GM12878 (cell line): ENCODE measurements around the gene ACSS1. TPM values are rescaled to one million over a fixed set of nuclear protein-coding genes. Genes with fewer than 3 reads are reported as not detected.

Source experiments
- CBX5 ChIP-seq: sonication (generic); IDR thresholded peaks from 2 replicates; pipeline ENCODE4 v1.6.1; 2016; ENCODE audit warnings: low read depth, moderate library complexity, mild to moderate bottlenecking, inconsistent platforms
- E4F1 ChIP-seq: fragments of 450-650 bp; IDR thresholded peaks from 2 replicates; pipeline ENCODE4 v1.6.1; 2018; ENCODE audit warnings: borderline replicate concordance, mild to moderate bottlenecking; ENCODE audit not compliant: partially characterized antibody
- IKZF1 ChIP-seq: fragments of 450-650 bp; conservative IDR thresholded peaks from 2 replicates; pipeline ENCODE4 v1.6.1; 2017; ENCODE audit warnings: antibody characterized with exemption, mild to moderate bottlenecking
- IRF5 ChIP-seq: fragments of 450-650 bp; IDR thresholded peaks from 2 replicates; pipeline ENCODE4 v1.6.1; 2017; ENCODE audit warnings: borderline replicate concordance
- NFXL1 ChIP-seq: fragments of 450-650 bp; IDR thresholded peaks from 2 replicates; pipeline ENCODE4 v1.6.1; 2017; ENCODE audit warnings: antibody characterized with exemption, mild to moderate bottlenecking, borderline replicate concordance
- NFYB ChIP-seq: IDR thresholded peaks from 2 replicates; pipeline ENCODE4 v1.6.1; 2011; ENCODE audit warnings: low read depth, mild to moderate bottlenecking, low read length, improper control_type of control experiment, moderate library complexity; ENCODE audit not compliant: insufficient read depth
- TCF7 ChIP-seq: IDR thresholded peaks from 2 replicates; pipeline ENCODE4 v1.6.1; 2014; ENCODE audit warnings: antibody characterized with exemption, borderline replicate concordance
- polyA plus RNA-seq, 11 experiments: library from polyadenylated mRNA; depleted of rRNA in 4 of 11; unstranded in 6 of 11; stranded (reverse) in 5 of 11; fragments of >200 nt; fragmentation: Nextera tagmentation in 4 of 11; fragmentation: Illumina TruSeq in 1 of 11; extraction: Ambion mirVana in 4 of 11; extraction: Trizol in 1 of 11; gene quantifications; 1 replicate in 1 of 11; 2 replicates in 10 of 11; pipeline versions ENCODE4 v1.2.1 to v1.2.3, GENCODE V29; 2011 to 2016; ENCODE audit warnings: inconsistent platforms in 2 of 11, missing spikeins in 2 of 11, low read depth in 1 of 11
- total RNA-seq, 4 experiments: library from RNA; depleted of rRNA in 3 of 4; stranded (reverse); fragments of >200 nt in 3 of 4; fragmentation: Illumina TruSeq in 1 of 4; extraction: Trizol in 1 of 4; gene quantifications; 2 replicates each; pipeline versions ENCODE4 v1.2.1 to v1.2.3, GENCODE V29; 2013 to 2021
- TF ChIP-seq, protein P1 (sequence below): fragments of 450-650 bp; IDR thresholded peaks from 2 replicates; pipeline ENCODE4 v1.6.1; 2014; ENCODE audit warnings: mild to moderate bottlenecking
- TF ChIP-seq, protein P2 (sequence below): fragments of 450-650 bp; IDR thresholded peaks from 2 replicates; pipeline ENCODE4 v1.6.1; 2016; ENCODE audit warnings: mild to moderate bottlenecking

The ACSS1 gene
- total and polyA plus RNA-seq, 10 of the 15 experiments (the other 5 are each of a cell fraction or from before 2014, with no cell fraction given): 1.3 to 44.9 (median 31.1) TPM

GRCh38 chr20:24963672-24964505 lies 94.0 kb downstream of the ACSS1 start (continued):
- TF ChIP-seq IRF5 (no peak), IKZF1 (no peak), NFXL1 (no peak), TCF7 (no peak), CBX5 (no peak), NFYB (no peak), E4F1 (no peak)
- TF ChIP-seq, protein P1, sequence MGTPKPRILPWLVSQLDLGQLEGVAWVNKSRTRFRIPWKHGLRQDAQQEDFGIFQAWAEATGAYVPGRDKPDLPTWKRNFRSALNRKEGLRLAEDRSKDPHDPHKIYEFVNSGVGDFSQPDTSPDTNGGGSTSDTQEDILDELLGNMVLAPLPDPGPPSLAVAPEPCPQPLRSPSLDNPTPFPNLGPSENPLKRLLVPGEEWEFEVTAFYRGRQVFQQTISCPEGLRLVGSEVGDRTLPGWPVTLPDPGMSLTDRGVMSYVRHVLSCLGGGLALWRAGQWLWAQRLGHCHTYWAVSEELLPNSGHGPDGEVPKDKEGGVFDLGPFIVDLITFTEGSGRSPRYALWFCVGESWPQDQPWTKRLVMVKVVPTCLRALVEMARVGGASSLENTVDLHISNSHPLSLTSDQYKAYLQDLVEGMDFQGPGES: no peak
- TF ChIP-seq, protein P2, sequence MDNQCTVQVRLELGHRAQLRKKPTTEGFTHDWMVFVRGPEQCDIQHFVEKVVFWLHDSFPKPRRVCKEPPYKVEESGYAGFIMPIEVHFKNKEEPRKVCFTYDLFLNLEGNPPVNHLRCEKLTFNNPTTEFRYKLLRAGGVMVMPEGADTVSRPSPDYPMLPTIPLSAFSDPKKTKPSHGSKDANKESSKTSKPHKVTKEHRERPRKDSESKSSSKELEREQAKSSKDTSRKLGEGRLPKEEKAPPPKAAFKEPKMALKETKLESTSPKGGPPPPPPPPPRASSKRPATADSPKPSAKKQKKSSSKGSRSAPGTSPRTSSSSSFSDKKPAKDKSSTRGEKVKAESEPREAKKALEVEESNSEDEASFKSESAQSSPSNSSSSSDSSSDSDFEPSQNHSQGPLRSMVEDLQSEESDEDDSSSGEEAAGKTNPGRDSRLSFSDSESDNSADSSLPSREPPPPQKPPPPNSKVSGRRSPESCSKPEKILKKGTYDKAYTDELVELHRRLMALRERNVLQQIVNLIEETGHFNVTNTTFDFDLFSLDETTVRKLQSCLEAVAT: no peak
